RWPE1 (cell line): ENCODE data around the gene EPHB2.
"Not testable (repeated sequence)": the region's sequence is repeated elsewhere in the genome, so short reads cannot be mapped to it uniquely, and the experiment has no call there.

ENCODE experiments used
- CTCF ChIA-PET: fragments of 350-600 bp; sonication (Branson Sonifier 250); formaldehyde crosslinking; extraction: SDS; loops from one replicate; lab custom pipeline; 2021; lab: Yijun Ruan, JAX
- POLR2A ChIA-PET: fragments of 400-600 bp; formaldehyde crosslinking; extraction: SDS; loops from one replicate; lab custom pipeline; 2020; ENCODE audit warnings: antibody characterized with exemption; ENCODE audit not compliant: low non-redundant PET; lab: Yijun Ruan, JAX
- DNase-seq: peaks from one replicate; pipeline ENCODE4 v3.0.0; 2012; ENCODE audit warnings: low spot score
- H3K27ac ChIP-seq: fragments of 450-650 bp; 2 replicates; pipeline ENCODE4 v1.5.1; 2017
- CTCF ChIP-seq: fragments of 450-650 bp; conservative IDR thresholded peaks from 2 replicates; pipeline ENCODE4 v1.5.1; 2017; ENCODE audit warnings: low read depth, mild to moderate bottlenecking

EPHB2 gene

GRCh38 chr1:22670352-22670975 is 40.2 kb upstream of the EPHB2 start:
- no peak for DNase-seq
- H3K27ac ChIP-seq = no peak overlapping the region
- TF ChIP-seq CTCF = no peak
- ChIA-PET POLR2A (no interaction called here), CTCF (interaction anchor here (0.6 kb wide), 1 partner anchor 55 kb away, joined by 3 read pairs; no protein-coding TSS in a partner anchor)

- TF ChIP-seq CTCF = no peak
- H3K27ac ChIP-seq = no peak overlapping the region
- CTCF ChIA-PET = interaction anchor here (0.6 to 1.5 kb wide), 2 partner anchors 258 to 317 kb away, joined by 3 to 4 read pairs; no protein-coding TSS in a partner anchor
- POLR2A ChIA-PET = no interaction called here
- DNase-seq = no peak
Observed at GRCh38 chr1:22671999-22672398, 38.6 kb upstream of the EPHB2 start.

- peak; percentile 70 for TF ChIP-seq CTCF
- POLR2A ChIA-PET = no interaction called here
- peak; percentile 61 for DNase-seq
- CTCF ChIA-PET = interaction anchor here (0.6 to 1.4 kb wide), 8 partner anchors 15 to 1764 kb away, joined by 3 to 10 read pairs (median 4); no protein-coding TSS in a partner anchor
- no peak overlapping the region for H3K27ac ChIP-seq
Observed at GRCh38 chr1:22673486-22674409, 36.9 kb upstream of the EPHB2 start.

- no peak; the same call in 1 of the 2 replicates for TF ChIP-seq CTCF
- H3K27ac ChIP-seq = no peak overlapping the region
- CTCF ChIA-PET = interaction anchor here (0.6 to 1.4 kb wide), 8 partner anchors 14 to 1765 kb away, joined by 3 to 10 read pairs (median 4); no protein-coding TSS in a partner anchor
- no peak for DNase-seq
- POLR2A ChIA-PET = no interaction called here
Observed at GRCh38 chr1:22674410-22674749, 36.3 kb upstream of the EPHB2 start.

GRCh38 chr1:22676151-22676550 is 34.5 kb upstream of the EPHB2 start:
- DNase-seq, POLR2A ChIA-PET, H3K27ac ChIP-seq: not testable (repeated sequence)
- CTCF ChIA-PET = interaction anchor here (0.6 kb wide), 2 partner anchors 19 to 26 kb away, joined by 3 to 4 read pairs; no protein-coding TSS in a partner anchor

- ChIA-PET POLR2A (no interaction called here), CTCF (no interaction called here)
- DNase-seq = no peak
- no peak overlapping the region for H3K27ac ChIP-seq
- TF ChIP-seq CTCF = no peak
Observed at GRCh38 chr1:22676916-22677583, 33.6 kb upstream of the EPHB2 start.
